ENCODE measurements around the gene STAMBPL1. TPM values are rescaled to one million over a fixed set of nuclear protein-coding genes. Genes with fewer than 3 reads are reported as not detected.

The STAMBPL1 gene
- total and polyA plus RNA-seq, 4 donors: 1.7 to 24.5 (median 5.1) TPM

GRCh38 chr10:88946200-88946599, 66.2 kb downstream of the STAMBPL1 start:
- ATAC-seq (ENCODE audit: insufficient read depth, low FRiP score) (no peak), DNase-seq (no peak)
- H3K27ac ChIP-seq (ENCODE audit: low read depth in 1 of 2, low read length in 1 of 2): no peak overlapping the region
- no peaks in the 10 kb centered on the region for H3K9me3 ChIP-seq (ENCODE audit: control insufficient read depth in 4 of 4, insufficient read depth in 3 of 4, low read length in 3 of 4)
- peaks cover 0 to 20% (median 8%) of the 10 kb centered on the region in 5 donors for H3K4me1 ChIP-seq (ENCODE audit: control insufficient read depth in 5 of 5, insufficient read depth in 5 of 5, low read length in 5 of 5)
- H3K36me3 ChIP-seq (ENCODE audit: control insufficient read depth in 4 of 4, insufficient read depth in 4 of 4, low read length in 4 of 4): peaks cover 0 to 17% (median 5%) of the 10 kb centered on the region in 4 donors
- no peak overlapping the region for H3K4me3 ChIP-seq
- no peak overlapping the region for H3K9ac ChIP-seq (ENCODE audit: insufficient read depth in 1 of 2, low read length in 2 of 2)
- TF ChIP-seq CTCF (IDR thresholded peaks at IDR 0.05; ENCODE audit: control extremely low read depth, extremely low read depth): no peak
- WGBS, 2 donors: 84 to 92% methylated on average over 1 of the region's 1 CpG
- H3K27me3 ChIP-seq (ENCODE audit: control insufficient read depth in 3 of 3, insufficient read depth in 3 of 3, low read length in 2 of 3): no peaks in the 10 kb centered on the region

GRCh38 chr10:88946965-88947590, 67.0 kb downstream of the STAMBPL1 start:
- Histone ChIP-seq H3K27me3 (ENCODE audit: control insufficient read depth in 3 of 3, insufficient read depth in 3 of 3, low read length in 2 of 3) (no peaks in the 10 kb centered on the region), H3K4me3 (no peak overlapping the region), H3K9ac (ENCODE audit: insufficient read depth in 1 of 2, low read length in 2 of 2) (no peak overlapping the region), H3K4me1 (ENCODE audit: control insufficient read depth in 5 of 5, insufficient read depth in 5 of 5, low read length in 5 of 5) (peaks cover 0 to 27% (median 11%) of the 10 kb centered on the region in 5 donors), H3K36me3 (ENCODE audit: control insufficient read depth in 4 of 4, insufficient read depth in 4 of 4, low read length in 4 of 4) (peaks cover 0 to 12% (median 3%) of the 10 kb centered on the region in 4 donors), H3K9me3 (ENCODE audit: control insufficient read depth in 4 of 4, insufficient read depth in 3 of 4, low read length in 3 of 4) (no peaks in the 10 kb centered on the region), H3K27ac (ENCODE audit: low read depth in 1 of 2, low read length in 1 of 2) (no peak overlapping the region)
- no peak for DNase-seq
- 87 to 95% methylated on average over 5 of the region's 6 CpGs for WGBS, 2 donors
- no peak for ATAC-seq (ENCODE audit: insufficient read depth, low FRiP score)
- no peak for TF ChIP-seq CTCF (IDR thresholded peaks at IDR 0.05; ENCODE audit: control extremely low read depth, extremely low read depth)

- 80 to 96% methylated on average over 2 of the region's 2 CpGs for WGBS, 2 donors
- no peak for TF ChIP-seq CTCF (IDR thresholded peaks at IDR 0.05; ENCODE audit: control extremely low read depth, extremely low read depth)
- peaks cover 0 to 45% (median 14%) of the 10 kb centered on the region in 5 donors for H3K4me1 ChIP-seq (ENCODE audit: control insufficient read depth in 5 of 5, insufficient read depth in 5 of 5, low read length in 5 of 5)
- ATAC-seq (ENCODE audit: insufficient read depth, low FRiP score) (no peak), DNase-seq (no peak)
- H3K9me3 ChIP-seq (ENCODE audit: control insufficient read depth in 4 of 4, insufficient read depth in 3 of 4, low read length in 3 of 4): no peaks in the 10 kb centered on the region
- H3K27me3 ChIP-seq (ENCODE audit: control insufficient read depth in 3 of 3, insufficient read depth in 3 of 3, low read length in 2 of 3): no peaks in the 10 kb centered on the region
- H3K36me3 ChIP-seq (ENCODE audit: control insufficient read depth in 4 of 4, insufficient read depth in 4 of 4, low read length in 4 of 4): peaks cover 0 to 4% (median 0%) of the 10 kb centered on the region in 4 donors
- no peak overlapping the region for H3K9ac ChIP-seq (ENCODE audit: insufficient read depth in 1 of 2, low read length in 2 of 2)
- no peak overlapping the region for H3K27ac ChIP-seq (ENCODE audit: low read depth in 1 of 2, low read length in 1 of 2)
- no peak overlapping the region for H3K4me3 ChIP-seq
Measured at GRCh38 chr10:88949051-88949450, 69.0 kb downstream of the STAMBPL1 start.
